ENCODE results near the gene VPS9D1.

VPS9D1 gene

GRCh38 chr16:89657442-89658220, 63.1 kb downstream of the VPS9D1 start, which contains the start of the genes CHMP1A and SPATA33:
Gene CHMP1A (minus strand): TSS chr16:89657708. CDS start chr16:89657588, 120 bp downstream.
Gene SPATA33 (plus strand): TSS chr16:89657836. CDS start chr16:89657912, 76 bp downstream.
- peak; percentile 84 for DNase-seq
